ENCODE results near the gene FKRP.

FKRP gene

GRCh38 chr19:46714444-46715106 is 31.3 kb upstream of the FKRP start:
- H3K4me3 ChIP-seq (ENCODE audit: low read depth, low read length): peak overlapping the region; percentile 91
- no peaks in the 10 kb centered on the region for H3K27me3 ChIP-seq (ENCODE audit: insufficient read depth, low read length)
- H3K4me1 ChIP-seq (ENCODE audit: control insufficient read depth, insufficient read depth, low read length, unreplicated experiment): peaks cover 9% of the 10 kb centered on the region
- H3K36me3 ChIP-seq (ENCODE audit: insufficient read depth, low read length): no peaks in the 10 kb centered on the region
- H3K79me2 ChIP-seq (ENCODE audit: control insufficient read depth, insufficient read depth, low read length, unreplicated experiment): peaks cover 30% of the 10 kb centered on the region
- no peak overlapping the region for H2AFZ ChIP-seq (ENCODE audit: low read length, unreplicated experiment)
- peak overlapping the region; percentile 59 for H3K27ac ChIP-seq (ENCODE audit: low read depth, low read length)

- Histone ChIP-seq H3K4me3 (ENCODE audit: low read depth, low read length) (peak overlapping the region; percentile 91), H2AFZ (ENCODE audit: low read length, unreplicated experiment) (no peak overlapping the region), H3K79me2 (ENCODE audit: control insufficient read depth, insufficient read depth, low read length, unreplicated experiment) (peaks cover 30% of the 10 kb centered on the region), H3K27ac (ENCODE audit: low read depth, low read length) (peak overlapping the region; percentile 59; the same call in 1 of the 2 replicates), H3K4me1 (ENCODE audit: control insufficient read depth, insufficient read depth, low read length, unreplicated experiment) (peaks cover 9% of the 10 kb centered on the region), H3K36me3 (ENCODE audit: insufficient read depth, low read length) (no peaks in the 10 kb centered on the region), H3K27me3 (ENCODE audit: insufficient read depth, low read length) (no peaks in the 10 kb centered on the region)
Observed at GRCh38 chr19:46715620-46715974, 30.3 kb upstream of the FKRP start.

GRCh38 chr19:46715975-46716671 is 29.7 kb upstream of the FKRP start:
- Histone ChIP-seq H3K36me3 (ENCODE audit: insufficient read depth, low read length) (no peaks in the 10 kb centered on the region), H3K27ac (ENCODE audit: low read depth, low read length) (peak overlapping the region; percentile 34; the same call in 1 of the 2 replicates), H2AFZ (ENCODE audit: low read length, unreplicated experiment) (peak overlapping the region; percentile 25), H3K4me1 (ENCODE audit: control insufficient read depth, insufficient read depth, low read length, unreplicated experiment) (peaks cover 9% of the 10 kb centered on the region), H3K79me2 (ENCODE audit: control insufficient read depth, insufficient read depth, low read length, unreplicated experiment) (peaks cover 30% of the 10 kb centered on the region), H3K4me3 (ENCODE audit: low read depth, low read length) (peak overlapping the region; percentile 91), H3K27me3 (ENCODE audit: insufficient read depth, low read length) (no peaks in the 10 kb centered on the region)

- peak overlapping the region; percentile 91 for H3K4me3 ChIP-seq (ENCODE audit: low read depth, low read length)
- H3K27ac ChIP-seq (ENCODE audit: low read depth, low read length): peak overlapping the region; percentile 34; the same call in 1 of the 2 replicates
- no peaks in the 10 kb centered on the region for H3K27me3 ChIP-seq (ENCODE audit: insufficient read depth, low read length)
- H2AFZ ChIP-seq (ENCODE audit: low read length, unreplicated experiment): peak overlapping the region; percentile 25
- H3K79me2 ChIP-seq (ENCODE audit: control insufficient read depth, insufficient read depth, low read length, unreplicated experiment): peaks cover 30% of the 10 kb centered on the region
- H3K4me1 ChIP-seq (ENCODE audit: control insufficient read depth, insufficient read depth, low read length, unreplicated experiment): peaks cover 9% of the 10 kb centered on the region
- H3K36me3 ChIP-seq (ENCODE audit: insufficient read depth, low read length): no peaks in the 10 kb centered on the region
Observed at GRCh38 chr19:46716672-46717033, 29.2 kb upstream of the FKRP start.

GRCh38 chr19:46717034-46717715 is 28.7 kb upstream of the FKRP start, which contains the start of gene PRKD2:
PRKD2 (minus strand) TSS chr19:46717114; CDS start chr19:46716370, 744 bp downstream.
- Histone ChIP-seq H3K36me3 (ENCODE audit: insufficient read depth, low read length) (no peaks in the 10 kb centered on the region), H3K79me2 (ENCODE audit: control insufficient read depth, insufficient read depth, low read length, unreplicated experiment) (peaks cover 30% of the 10 kb centered on the region), H3K27ac (ENCODE audit: low read depth, low read length) (peak within 1 kb of the TSS; percentile 50), H2AFZ (ENCODE audit: low read length, unreplicated experiment) (peak within 1 kb of the TSS; percentile 25), H3K27me3 (ENCODE audit: insufficient read depth, low read length) (no peaks in the 10 kb centered on the region), H3K4me3 (ENCODE audit: low read depth, low read length) (peak within 1 kb of the TSS; percentile 91), H3K4me1 (ENCODE audit: control insufficient read depth, insufficient read depth, low read length, unreplicated experiment) (peaks cover 9% of the 10 kb centered on the region)

GRCh38 chr19:46717716-46718143 is 28.1 kb upstream of the FKRP start:
- Histone ChIP-seq H3K4me3 (ENCODE audit: low read depth, low read length) (peak overlapping the region; percentile 91), H3K27me3 (ENCODE audit: insufficient read depth, low read length) (no peaks in the 10 kb centered on the region), H2AFZ (ENCODE audit: low read length, unreplicated experiment) (no peak overlapping the region), H3K79me2 (ENCODE audit: control insufficient read depth, insufficient read depth, low read length, unreplicated experiment) (peaks cover 30% of the 10 kb centered on the region), H3K4me1 (ENCODE audit: control insufficient read depth, insufficient read depth, low read length, unreplicated experiment) (peaks cover 9% of the 10 kb centered on the region), H3K36me3 (ENCODE audit: insufficient read depth, low read length) (no peaks in the 10 kb centered on the region), H3K27ac (ENCODE audit: low read depth, low read length) (no peak overlapping the region)

- H3K27ac ChIP-seq (ENCODE audit: low read depth, low read length): no peak overlapping the region
- no peaks in the 10 kb centered on the region for H3K27me3 ChIP-seq (ENCODE audit: insufficient read depth, low read length)
- H2AFZ ChIP-seq (ENCODE audit: low read length, unreplicated experiment): no peak overlapping the region
- peaks cover 30% of the 10 kb centered on the region for H3K79me2 ChIP-seq (ENCODE audit: control insufficient read depth, insufficient read depth, low read length, unreplicated experiment)
- H3K4me1 ChIP-seq (ENCODE audit: control insufficient read depth, insufficient read depth, low read length, unreplicated experiment): peaks cover 9% of the 10 kb centered on the region
- H3K36me3 ChIP-seq (ENCODE audit: insufficient read depth, low read length): no peaks in the 10 kb centered on the region
- no peak overlapping the region for H3K4me3 ChIP-seq (ENCODE audit: low read depth, low read length)
Observed at GRCh38 chr19:46718157-46718933, 27.5 kb upstream of the FKRP start.

- no peak overlapping the region for H3K27ac ChIP-seq (ENCODE audit: low read depth, low read length)
Observed at GRCh38 chr19:46718934-46719622, 26.8 kb upstream of the FKRP start.

GRCh38 chr19:46719629-46720502 is 26.0 kb upstream of the FKRP start:
- Histone ChIP-seq H3K27me3 (ENCODE audit: insufficient read depth, low read length) (no peaks in the 10 kb centered on the region), H3K4me3 (ENCODE audit: low read depth, low read length) (no peak overlapping the region), H3K27ac (ENCODE audit: low read depth, low read length) (no peak overlapping the region), H3K4me1 (ENCODE audit: control insufficient read depth, insufficient read depth, low read length, unreplicated experiment) (peaks cover 9% of the 10 kb centered on the region), H3K36me3 (ENCODE audit: insufficient read depth, low read length) (no peaks in the 10 kb centered on the region), H3K79me2 (ENCODE audit: control insufficient read depth, insufficient read depth, low read length, unreplicated experiment) (peaks cover 19% of the 10 kb centered on the region), H2AFZ (ENCODE audit: low read length, unreplicated experiment) (no peak overlapping the region)

More at GRCh38 chr19:46718934-46719622, 26.8 kb upstream of the FKRP start:
- H3K79me2 ChIP-seq (ENCODE audit: control insufficient read depth, insufficient read depth, low read length, unreplicated experiment): peaks cover 26% of the 10 kb centered on the region
- no peak overlapping the region for H3K4me3 ChIP-seq (ENCODE audit: low read depth, low read length)
- peaks cover 9% of the 10 kb centered on the region for H3K4me1 ChIP-seq (ENCODE audit: control insufficient read depth, insufficient read depth, low read length, unreplicated experiment)
- H2AFZ ChIP-seq (ENCODE audit: low read length, unreplicated experiment): no peak overlapping the region
- no peaks in the 10 kb centered on the region for H3K36me3 ChIP-seq (ENCODE audit: insufficient read depth, low read length)
- H3K27me3 ChIP-seq (ENCODE audit: insufficient read depth, low read length): no peaks in the 10 kb centered on the region
